Right lobe of liver (tissue), 6 donors: ENCODE results near the gene RXYLT1. TPM values are rescaled to one million over a fixed set of nuclear protein-coding genes. Genes with fewer than 3 reads are reported as not detected.
A peak's percentile ranks its signal among the peaks of the same experiment; 100 is the strongest.

ENCODE experiments used
- ATAC-seq, 4 donors: fragments of 200-7000 bp; cut with Tn5 transposase; one replicate each; pipeline ENCODE4 v1.9.1; 2020; ENCODE audit warnings: mild to moderate bottlenecking in 4 of 4, moderate library complexity in 4 of 4
- DNase-seq, 3 donors: peaks; one replicate each; pipeline ENCODE4 v3.0.0-alpha.2; 2020
- H3K27ac ChIP-seq, 3 donors: fragments of 200-600 bp; one replicate each; pipeline ENCODE4 v1.8.0; 2022
- H3K27me3 ChIP-seq, 2 donors: fragments of 200-600 bp; one replicate each; pipeline ENCODE4 v1.8.0; 2022
- H3K36me3 ChIP-seq, 4 donors: fragments of 200-600 bp; sonication (generic) in 1 of 4; one replicate each; pipeline versions ENCODE4 v1.5.1 to v1.8.0; 2017 to 2022; ENCODE audit warnings: control low read depth in 1 of 4
- H3K4me1 ChIP-seq, 4 donors: fragments of 200-600 bp; sonication (generic) in 1 of 4; one replicate each; pipeline versions ENCODE4 v1.5.1 to v1.8.0; 2017 to 2022; ENCODE audit warnings: control low read depth in 1 of 4
- H3K4me3 ChIP-seq, 3 donors: fragments of 200-600 bp; one replicate each; pipeline ENCODE4 v1.8.0; 2022
- H3K9me3 ChIP-seq, 4 donors: fragments of 200-600 bp; sonication (generic) in 1 of 4; one replicate each; pipeline versions ENCODE4 v1.5.1 to v1.8.0; 2017 to 2022; ENCODE audit warnings: control low read depth in 1 of 4
- POLR2A ChIP-seq: fragments of 450-650 bp; IDR thresholded peaks from one replicate; pipeline ENCODE4 v1.6.1; 2017; ENCODE audit warnings: antibody characterized with exemption, mild to moderate bottlenecking
- WGBS: methylation state at CpG from one replicate; pipeline ENCODE4 v1.1.6; 2018; ENCODE audit warnings: low coverage, low lambda C conversion rate; ENCODE audit not compliant: insufficient coverage; ENCODE audit errors: missing lambda C conversion rate; 5-methylcytosine and 5-hydroxymethylcytosine counted together
- intact Hi-C, 2 donors: fragments of 100-400 bp; cut with DNase I; formaldehyde crosslinking; loops; one replicate each; pipeline versions ENCODE4 v1.11.2 to v1.14.1; 2022
- total RNA-seq, 6 experiments: library from RNA; depleted of rRNA in 2 of 6; stranded (reverse); fragments of >200 nt in 2 of 6; fragmentation: NEBNext Ultra II Directional in 3 of 6; extraction: Animal tissue kit (Norgen Biotek cat#: 25700) in 3 of 6; gene quantifications; one replicate each; pipeline versions ENCODE4 v1.1.0 to v1.2.4, GENCODE V29; 2016 to 2023
- TF ChIP-seq, protein P1 (sequence below), 4 donors: fragments of 200-600 bp in 3 of 4; fragments of 450-650 bp in 1 of 4; IDR thresholded peaks; one replicate each; pipeline versions ENCODE4 v1.5.1 to v1.8.0; 2016 to 2022; ENCODE audit warnings: antibody characterized with exemption in 4 of 4, mild to moderate bottlenecking in 2 of 4
- donor health status: DM: no; HTN: yes; CAD: no.
- donor health status: DM: no; HTN: no; CAD: no.
- donor health status: DM: no; HTN: no; CAD: no.
- donor health status: DM: no; HTN: yes; CAD: no.
- donor health status: DM: no; HTN: yes; CAD: no.

Gene RXYLT1
- total RNA-seq, 6 experiments from 2014 or later: 8.8 to 10.9 (median 10.3) TPM

- H3K27ac ChIP-seq: no peak overlapping the region
- DNase-seq (no peak), ATAC-seq (no peak)
- H3K4me1 ChIP-seq: no peaks in the 10 kb centered on the region
- H3K27me3 ChIP-seq: no peaks in the 10 kb centered on the region
- WGBS: 88% methylated on average over 2 of the region's 3 CpGs
- H3K4me3 ChIP-seq: no peak overlapping the region
- intact Hi-C loops: no loop called here
- no peaks in the 10 kb centered on the region for H3K9me3 ChIP-seq
- peaks cover 0 to 14% (median 7%) of the 10 kb centered on the region in 4 donors for H3K36me3 ChIP-seq
- TF ChIP-seq, protein P1, sequence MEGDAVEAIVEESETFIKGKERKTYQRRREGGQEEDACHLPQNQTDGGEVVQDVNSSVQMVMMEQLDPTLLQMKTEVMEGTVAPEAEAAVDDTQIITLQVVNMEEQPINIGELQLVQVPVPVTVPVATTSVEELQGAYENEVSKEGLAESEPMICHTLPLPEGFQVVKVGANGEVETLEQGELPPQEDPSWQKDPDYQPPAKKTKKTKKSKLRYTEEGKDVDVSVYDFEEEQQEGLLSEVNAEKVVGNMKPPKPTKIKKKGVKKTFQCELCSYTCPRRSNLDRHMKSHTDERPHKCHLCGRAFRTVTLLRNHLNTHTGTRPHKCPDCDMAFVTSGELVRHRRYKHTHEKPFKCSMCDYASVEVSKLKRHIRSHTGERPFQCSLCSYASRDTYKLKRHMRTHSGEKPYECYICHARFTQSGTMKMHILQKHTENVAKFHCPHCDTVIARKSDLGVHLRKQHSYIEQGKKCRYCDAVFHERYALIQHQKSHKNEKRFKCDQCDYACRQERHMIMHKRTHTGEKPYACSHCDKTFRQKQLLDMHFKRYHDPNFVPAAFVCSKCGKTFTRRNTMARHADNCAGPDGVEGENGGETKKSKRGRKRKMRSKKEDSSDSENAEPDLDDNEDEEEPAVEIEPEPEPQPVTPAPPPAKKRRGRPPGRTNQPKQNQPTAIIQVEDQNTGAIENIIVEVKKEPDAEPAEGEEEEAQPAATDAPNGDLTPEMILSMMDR (IDR thresholded peaks at IDR 0.05): no peak
- TF ChIP-seq POLR2A: no peak
These were observed 7.6 kb downstream of the RXYLT1 start for GRCh38 chr12:63787306-63787705.

DNA sequence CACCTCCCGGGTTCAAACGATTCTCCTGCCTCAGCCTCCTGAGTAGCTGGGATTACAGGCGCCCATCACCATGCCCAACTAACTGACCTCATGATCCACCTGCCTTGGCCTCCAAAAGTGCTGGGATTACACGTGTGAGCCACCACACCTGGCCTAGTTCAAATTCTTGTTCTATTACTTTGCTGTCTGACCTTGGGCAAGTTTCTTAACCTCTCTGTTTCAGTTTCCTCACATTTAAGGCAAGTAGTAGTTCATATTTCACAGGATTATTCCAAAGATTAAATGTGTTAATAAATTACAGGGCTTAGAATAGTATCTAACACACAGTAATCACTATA lies 10.9 kb downstream of the RXYLT1 start:
- 88% methylated on average over 4 of the region's 4 CpGs for WGBS
- intact Hi-C loops: no loop called here
- no peak for ATAC-seq
- TF ChIP-seq, protein P1 (IDR thresholded peaks at IDR 0.05): no peak
- TF ChIP-seq POLR2A: no peak
- Histone ChIP-seq H3K9me3 (no peaks in the 10 kb centered on the region), H3K27ac (no peak overlapping the region), H3K4me3 (no peak overlapping the region), H3K27me3 (no peaks in the 10 kb centered on the region), H3K36me3 (peaks cover 0 to 11% (median 7%) of the 10 kb centered on the region in 4 donors), H3K4me1 (peaks cover 0 to under 1% (median 0%) of the 10 kb centered on the region in 4 donors)
- DNase-seq: no peak

DNA sequence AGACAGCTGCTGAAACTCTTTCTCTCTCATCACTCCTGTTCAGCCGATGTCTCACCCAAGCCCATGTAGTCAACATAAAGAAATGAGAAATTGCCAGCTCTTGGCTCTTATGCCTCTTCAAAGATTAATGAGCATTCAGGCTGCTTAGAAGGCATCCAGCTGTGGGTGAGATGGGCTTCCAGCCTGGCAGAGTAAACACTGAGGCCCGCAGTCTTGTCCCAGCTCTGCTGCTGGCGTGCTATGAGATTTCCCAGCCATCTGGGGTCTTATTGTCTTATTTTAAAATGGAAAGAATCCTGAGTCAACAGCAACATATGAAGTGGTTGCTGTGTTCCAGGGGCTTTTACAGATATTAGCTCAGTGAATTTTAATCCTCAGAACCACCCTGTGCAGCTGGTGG lies 12.6 kb downstream of the RXYLT1 start:
- peaks cover 0 to 11% (median 7%) of the 10 kb centered on the region in 4 donors for H3K36me3 ChIP-seq
- 86% methylated on average over 2 of the region's 3 CpGs for WGBS
- H3K4me3 ChIP-seq: no peak overlapping the region
- TF ChIP-seq POLR2A: no peak
- TF ChIP-seq, protein P1 (IDR thresholded peaks at IDR 0.05): no peak
- ATAC-seq (no peak), DNase-seq (no peak)
- no peaks in the 10 kb centered on the region for H3K27me3 ChIP-seq
- no peaks in the 10 kb centered on the region for H3K9me3 ChIP-seq
- intact Hi-C loops: no loop called here
- H3K4me1 ChIP-seq: peaks cover 0 to 6% (median 0%) of the 10 kb centered on the region in 4 donors
- no peak overlapping the region for H3K27ac ChIP-seq

- peaks cover 0 to 6% (median 0%) of the 10 kb centered on the region in 4 donors for H3K4me1 ChIP-seq
- no peaks in the 10 kb centered on the region for H3K9me3 ChIP-seq
- no peak overlapping the region for H3K27ac ChIP-seq
- ATAC-seq (peak in 2 of 4 donors; percentile 29 to 34), DNase-seq (no peak)
- intact Hi-C loops: no loop called here
- H3K27me3 ChIP-seq: no peaks in the 10 kb centered on the region
- no peak overlapping the region for H3K4me3 ChIP-seq
- peaks cover 0 to 8% (median 2%) of the 10 kb centered on the region in 4 donors for H3K36me3 ChIP-seq
- 88% methylated on average over 9 of the region's 10 CpGs for WGBS
- TF ChIP-seq, protein P1 (IDR thresholded peaks at IDR 0.05): no peak
- TF ChIP-seq POLR2A: no peak
These were observed 15.5 kb downstream of the RXYLT1 start for GRCh38 chr12:63795032-63795687.
